SK-N-SH treated with all-trans-retinoic acid at 6 μM for 48 hours (cell line): ENCODE results near the gene HGS.

ENCODE experiments used
- ARNTL ChIP-seq: fragments of 450-650 bp; formaldehyde crosslinking; IDR thresholded peaks from 2 replicates; pipeline ENCODE4 v1.5.0; 2020; ENCODE audit warnings: low read depth, mild to moderate bottlenecking, moderate library complexity, borderline replicate concordance
- BACH2 ChIP-seq: fragments of 250-450 bp; sonication (Bioruptor Pico); IDR thresholded peaks from 2 replicates; pipeline ENCODE4 v1.9.0; 2021; ENCODE audit warnings: mild to moderate bottlenecking, borderline replicate concordance
- CSRNP3 ChIP-seq: fragments of 250-450 bp; sonication (Bioruptor Pico); IDR thresholded peaks from 2 replicates; pipeline ENCODE4 v1.5.1; 2021; ENCODE audit warnings: mild to moderate bottlenecking, moderate library complexity
- ESRRG ChIP-seq: fragments of 250-450 bp; sonication (Bioruptor Pico); IDR thresholded peaks from 2 replicates; pipeline ENCODE4 v1.6.1; 2021; ENCODE audit warnings: mild to moderate bottlenecking
- GLIS3 ChIP-seq: fragments of 250-450 bp; sonication (Bioruptor Pico); IDR thresholded peaks from 2 replicates; pipeline ENCODE4 v1.5.0; 2020; ENCODE audit warnings: mild to moderate bottlenecking, moderate library complexity
- ISL1 ChIP-seq: fragments of 250-450 bp; sonication (Bioruptor Pico); IDR thresholded peaks from 2 replicates; pipeline ENCODE4 v2.1.2; 2022; ENCODE audit warnings: mild to moderate bottlenecking, moderate library complexity
- PATZ1 ChIP-seq: fragments of 250-450 bp; sonication (Bioruptor Pico); IDR thresholded peaks from 2 replicates; pipeline ENCODE4 v1.8.0; 2020; ENCODE audit warnings: mild to moderate bottlenecking, moderate library complexity, borderline replicate concordance
- PPARA ChIP-seq: fragments of 250-450 bp; sonication (Bioruptor Pico); IDR thresholded peaks from 2 replicates; pipeline ENCODE4 v1.5.0; 2020; ENCODE audit warnings: mild to moderate bottlenecking, borderline replicate concordance
- TCF4 ChIP-seq: fragments of 250-450 bp; sonication (Bioruptor Pico); IDR thresholded peaks from 2 replicates; pipeline ENCODE4 v1.8.0; 2021; ENCODE audit warnings: mild to moderate bottlenecking, moderate library complexity, borderline replicate concordance
- ZC3H10 ChIP-seq: fragments of 250-450 bp; sonication (Bioruptor Pico); IDR thresholded peaks from 2 replicates; pipeline ENCODE4 v1.5.1; 2021; ENCODE audit warnings: mild to moderate bottlenecking, moderate library complexity
- ZFP30 ChIP-seq: fragments of 450-650 bp; formaldehyde crosslinking; IDR thresholded peaks from 2 replicates; pipeline ENCODE4 v1.5.0; 2022; ENCODE audit warnings: mild to moderate bottlenecking, moderate library complexity
- ZNF70 ChIP-seq: fragments of 450-650 bp; formaldehyde crosslinking; IDR thresholded peaks from 2 replicates; pipeline ENCODE4 v1.5.0; 2020; ENCODE audit warnings: mild to moderate bottlenecking, moderate library complexity
- ZNF8 ChIP-seq: fragments of 450-650 bp; formaldehyde crosslinking; IDR thresholded peaks from 2 replicates; pipeline ENCODE4 v1.5.0; 2020; ENCODE audit warnings: mild to moderate bottlenecking, moderate library complexity
- TF ChIP-seq, protein P1 (sequence below): fragments of 250-450 bp; sonication (Bioruptor Pico); IDR thresholded peaks from 2 replicates; pipeline ENCODE4 v1.5.1; 2020; ENCODE audit warnings: low read depth, mild to moderate bottlenecking, moderate library complexity

DNA sequence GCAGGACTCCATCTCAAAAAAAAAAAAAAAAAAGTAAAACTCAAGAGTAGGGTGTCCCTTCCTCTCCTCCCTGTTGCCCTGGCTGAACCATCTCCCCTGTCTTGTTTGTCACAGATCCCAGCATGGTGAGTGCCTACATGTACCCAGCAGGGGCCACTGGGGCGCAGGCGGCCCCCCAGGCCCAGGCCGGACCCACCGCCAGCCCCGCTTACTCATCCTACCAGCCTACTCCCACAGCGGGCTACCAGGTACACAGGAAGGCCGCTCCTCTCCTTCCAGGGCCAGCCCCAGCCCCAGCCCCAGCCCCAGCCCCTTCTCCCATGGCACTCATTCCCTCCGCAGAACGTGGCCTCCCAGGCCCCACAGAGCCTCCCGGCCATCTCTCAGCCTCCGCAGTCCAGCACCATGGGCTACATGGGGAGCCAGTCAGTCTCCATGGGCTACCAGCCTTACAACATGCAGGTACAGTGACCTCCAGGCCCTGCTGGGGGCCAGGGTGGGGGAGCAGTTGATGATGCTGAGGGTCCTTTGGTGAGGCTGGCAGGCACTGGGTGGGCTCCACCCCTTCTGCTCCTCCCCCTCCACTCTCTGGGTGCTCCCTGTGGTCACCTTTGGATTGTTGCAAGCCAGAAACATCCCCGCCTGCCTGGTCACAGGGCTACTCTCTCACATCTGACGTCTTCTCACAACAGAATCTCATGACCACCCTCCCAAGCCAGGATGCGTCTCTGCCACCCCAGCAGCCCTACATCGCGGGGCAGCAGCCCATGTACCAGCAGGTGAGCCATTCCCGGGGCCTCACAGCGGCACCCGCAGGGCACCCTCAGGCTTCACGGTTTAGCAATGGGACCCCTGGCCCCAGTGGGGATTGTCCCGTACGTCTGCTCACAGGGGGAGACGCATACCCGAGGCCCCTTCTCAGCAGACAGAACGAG is 16.8 kb downstream of the HGS start:
- no peak for TF ChIP-seq CSRNP3
- TF ChIP-seq PATZ1 = no peak
- no peak for TF ChIP-seq ZNF8 (CRISPR knock-in tag)
- TF ChIP-seq, protein P1, sequence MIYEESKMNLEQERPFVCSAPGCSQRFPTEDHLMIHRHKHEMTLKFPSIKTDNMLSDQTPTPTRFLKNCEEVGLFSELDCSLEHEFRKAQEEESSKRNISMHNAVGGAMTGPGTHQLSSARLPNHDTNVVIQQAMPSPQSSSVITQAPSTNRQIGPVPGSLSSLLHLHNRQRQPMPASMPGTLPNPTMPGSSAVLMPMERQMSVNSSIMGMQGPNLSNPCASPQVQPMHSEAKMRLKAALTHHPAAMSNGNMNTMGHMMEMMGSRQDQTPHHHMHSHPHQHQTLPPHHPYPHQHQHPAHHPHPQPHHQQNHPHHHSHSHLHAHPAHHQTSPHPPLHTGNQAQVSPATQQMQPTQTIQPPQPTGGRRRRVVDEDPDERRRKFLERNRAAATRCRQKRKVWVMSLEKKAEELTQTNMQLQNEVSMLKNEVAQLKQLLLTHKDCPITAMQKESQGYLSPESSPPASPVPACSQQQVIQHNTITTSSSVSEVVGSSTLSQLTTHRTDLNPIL (CRISPR knock-in tag) = no peak
- no peak for TF ChIP-seq ZC3H10 (CRISPR knock-in tag)
- TF ChIP-seq ZNF70 (CRISPR knock-in tag) = no peak
- TF ChIP-seq ZFP30 (CRISPR knock-in tag) = no peak
- no peak for TF ChIP-seq TCF4
- TF ChIP-seq ARNTL = no peak
- no peak for TF ChIP-seq PPARA
- TF ChIP-seq BACH2 (CRISPR knock-in tag) = no peak
- TF ChIP-seq ESRRG (CRISPR knock-in tag) = no peak
- TF ChIP-seq ISL1 (CRISPR knock-in tag) = no peak
- no peak for TF ChIP-seq GLIS3 (CRISPR knock-in tag)
